ENCODE data around the gene COL4A2.

DNA sequence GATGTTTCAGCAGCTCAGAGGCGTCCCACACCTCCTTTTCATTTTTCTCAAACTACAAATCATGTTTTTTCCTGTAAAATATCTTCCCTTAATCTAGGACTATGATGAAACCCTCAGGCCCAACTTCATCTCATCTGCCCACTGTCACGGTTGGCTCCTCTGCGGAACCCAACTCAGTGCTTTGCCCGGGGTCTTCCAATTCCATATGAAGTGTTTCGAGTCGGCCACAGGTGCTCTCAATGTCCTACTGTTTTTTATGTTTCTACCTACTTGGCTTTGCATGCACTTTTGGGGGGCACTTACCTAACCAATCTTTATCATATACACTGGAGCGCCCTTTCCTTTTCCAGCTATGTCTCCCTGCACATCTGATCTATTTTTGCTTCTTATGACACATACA, 28.2 kb upstream of the COL4A2 start:
- TF ChIP-seq, protein P1, sequence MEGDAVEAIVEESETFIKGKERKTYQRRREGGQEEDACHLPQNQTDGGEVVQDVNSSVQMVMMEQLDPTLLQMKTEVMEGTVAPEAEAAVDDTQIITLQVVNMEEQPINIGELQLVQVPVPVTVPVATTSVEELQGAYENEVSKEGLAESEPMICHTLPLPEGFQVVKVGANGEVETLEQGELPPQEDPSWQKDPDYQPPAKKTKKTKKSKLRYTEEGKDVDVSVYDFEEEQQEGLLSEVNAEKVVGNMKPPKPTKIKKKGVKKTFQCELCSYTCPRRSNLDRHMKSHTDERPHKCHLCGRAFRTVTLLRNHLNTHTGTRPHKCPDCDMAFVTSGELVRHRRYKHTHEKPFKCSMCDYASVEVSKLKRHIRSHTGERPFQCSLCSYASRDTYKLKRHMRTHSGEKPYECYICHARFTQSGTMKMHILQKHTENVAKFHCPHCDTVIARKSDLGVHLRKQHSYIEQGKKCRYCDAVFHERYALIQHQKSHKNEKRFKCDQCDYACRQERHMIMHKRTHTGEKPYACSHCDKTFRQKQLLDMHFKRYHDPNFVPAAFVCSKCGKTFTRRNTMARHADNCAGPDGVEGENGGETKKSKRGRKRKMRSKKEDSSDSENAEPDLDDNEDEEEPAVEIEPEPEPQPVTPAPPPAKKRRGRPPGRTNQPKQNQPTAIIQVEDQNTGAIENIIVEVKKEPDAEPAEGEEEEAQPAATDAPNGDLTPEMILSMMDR (IDR thresholded peaks at IDR 0.05 in 2 of 3, conservative IDR thresholded peaks at IDR 0.05 in 1 of 3; ENCODE audit: borderline replicate concordance in 1 of 3, insufficient read depth in 1 of 3, low read depth in 2 of 3, low read length in 2 of 3), result no peak
- no peak for TF ChIP-seq EZH2 (IDR thresholded peaks at IDR 0.05)
- no peak for TF ChIP-seq EGR1 (IDR thresholded peaks at IDR 0.05; ENCODE audit: low read depth)
- no peak for TF ChIP-seq MAX (IDR thresholded peaks at IDR 0.05)
